ENCODE results near the gene TMTC4.

TMTC4 gene

DNA sequence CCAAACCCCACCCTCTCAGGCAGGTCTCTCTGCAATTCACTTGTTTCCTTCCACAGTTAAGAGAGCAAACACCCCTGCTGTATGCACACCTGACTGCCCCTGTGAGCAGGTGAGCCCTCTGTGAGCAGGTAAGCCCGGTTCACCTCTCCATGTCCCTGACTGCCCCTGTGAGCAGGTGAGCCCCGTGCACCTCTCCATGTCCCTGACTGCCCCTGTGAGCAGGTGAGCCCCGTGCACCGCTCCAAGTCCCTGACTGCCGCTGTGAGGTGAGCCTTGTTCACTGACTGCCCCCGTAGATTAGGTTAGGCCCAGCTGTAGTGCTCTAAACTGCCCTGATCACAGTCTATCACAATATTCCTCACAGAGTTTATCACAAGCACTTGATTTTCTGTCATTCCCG lies 29.2 kb downstream of the TMTC4 start:
- Mint-ChIP-seq H3K36me3 (ENCODE audit: low read depth) (peaks cover 48% of the 10 kb centered on the region), H3K9me3 (no peaks in the 10 kb centered on the region), H3K4me3 (no peak overlapping the region), H3K27ac (peak overlapping the region; percentile 57 to 72 (median 66)), H3K27me3 (ENCODE audit: low read depth) (no peaks in the 10 kb centered on the region), H3K4me1 (peaks cover 37% of the 10 kb centered on the region)
- TF ChIP-seq, protein P1, sequence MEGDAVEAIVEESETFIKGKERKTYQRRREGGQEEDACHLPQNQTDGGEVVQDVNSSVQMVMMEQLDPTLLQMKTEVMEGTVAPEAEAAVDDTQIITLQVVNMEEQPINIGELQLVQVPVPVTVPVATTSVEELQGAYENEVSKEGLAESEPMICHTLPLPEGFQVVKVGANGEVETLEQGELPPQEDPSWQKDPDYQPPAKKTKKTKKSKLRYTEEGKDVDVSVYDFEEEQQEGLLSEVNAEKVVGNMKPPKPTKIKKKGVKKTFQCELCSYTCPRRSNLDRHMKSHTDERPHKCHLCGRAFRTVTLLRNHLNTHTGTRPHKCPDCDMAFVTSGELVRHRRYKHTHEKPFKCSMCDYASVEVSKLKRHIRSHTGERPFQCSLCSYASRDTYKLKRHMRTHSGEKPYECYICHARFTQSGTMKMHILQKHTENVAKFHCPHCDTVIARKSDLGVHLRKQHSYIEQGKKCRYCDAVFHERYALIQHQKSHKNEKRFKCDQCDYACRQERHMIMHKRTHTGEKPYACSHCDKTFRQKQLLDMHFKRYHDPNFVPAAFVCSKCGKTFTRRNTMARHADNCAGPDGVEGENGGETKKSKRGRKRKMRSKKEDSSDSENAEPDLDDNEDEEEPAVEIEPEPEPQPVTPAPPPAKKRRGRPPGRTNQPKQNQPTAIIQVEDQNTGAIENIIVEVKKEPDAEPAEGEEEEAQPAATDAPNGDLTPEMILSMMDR (IDR thresholded peaks at IDR 0.05; ENCODE audit: unreplicated experiment in 3 of 3): no peak

DNA sequence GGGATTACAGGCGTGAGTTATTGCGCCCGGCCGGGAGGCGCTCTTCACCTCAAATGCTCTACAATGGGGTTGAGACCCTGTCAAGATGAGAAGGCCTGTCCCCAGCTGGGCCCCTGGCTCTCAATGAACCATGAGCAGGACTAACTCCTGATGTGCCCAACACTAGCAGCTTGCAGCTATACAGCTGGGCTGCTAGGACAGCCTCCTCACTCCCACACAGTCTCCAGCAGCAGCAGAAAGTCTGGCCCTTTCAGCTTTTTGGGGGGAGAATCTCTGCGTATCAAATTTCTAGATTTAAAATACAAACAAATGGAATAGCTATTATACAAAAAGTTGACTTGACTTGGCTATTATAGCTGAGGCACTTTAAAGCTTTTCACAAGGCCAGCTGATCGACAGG lies 30.2 kb downstream of the TMTC4 start:
- H3K9me3 Mint-ChIP-seq: no peaks in the 10 kb centered on the region
- H3K36me3 Mint-ChIP-seq (ENCODE audit: low read depth): peaks cover 46% of the 10 kb centered on the region
- H3K4me3 Mint-ChIP-seq: peak overlapping the region in 1 of 3 experiments; percentile 31
- peaks cover 37% of the 10 kb centered on the region for H3K4me1 Mint-ChIP-seq
- TF ChIP-seq, protein P1 (IDR thresholded peaks at IDR 0.05; ENCODE audit: unreplicated experiment in 3 of 3): no peak
- H3K27me3 Mint-ChIP-seq (ENCODE audit: low read depth): no peaks in the 10 kb centered on the region
- H3K27ac Mint-ChIP-seq: peak overlapping the region; percentile 66 to 81 (median 72)

DNA sequence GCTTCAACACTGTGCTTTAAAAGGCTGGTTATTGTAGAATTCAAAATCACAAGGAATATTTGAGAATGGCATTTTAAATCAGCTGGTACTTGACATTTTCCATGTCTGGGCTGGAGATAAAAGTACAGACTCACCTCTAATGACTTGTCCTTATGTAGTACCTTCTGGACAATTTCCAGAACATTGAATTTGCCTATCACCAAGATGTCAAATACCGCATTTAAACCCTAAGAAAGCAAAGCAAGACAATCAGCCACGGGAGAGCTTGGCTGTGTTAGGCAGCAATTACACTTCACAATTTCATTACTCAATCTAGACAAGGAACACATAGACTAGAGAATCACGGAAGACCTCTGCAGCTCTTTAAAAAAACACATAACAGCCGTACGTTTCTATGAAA lies 36.8 kb downstream of the TMTC4 start:
- Mint-ChIP-seq H3K9me3 (no peaks in the 10 kb centered on the region), H3K36me3 (ENCODE audit: low read depth) (peaks cover 68% of the 10 kb centered on the region), H3K27me3 (ENCODE audit: low read depth) (no peaks in the 10 kb centered on the region), H3K4me1 (no peaks in the 10 kb centered on the region), H3K27ac (no peak overlapping the region), H3K4me3 (no peak overlapping the region)
- TF ChIP-seq, protein P1 (IDR thresholded peaks at IDR 0.05; ENCODE audit: unreplicated experiment in 3 of 3): no peak

DNA sequence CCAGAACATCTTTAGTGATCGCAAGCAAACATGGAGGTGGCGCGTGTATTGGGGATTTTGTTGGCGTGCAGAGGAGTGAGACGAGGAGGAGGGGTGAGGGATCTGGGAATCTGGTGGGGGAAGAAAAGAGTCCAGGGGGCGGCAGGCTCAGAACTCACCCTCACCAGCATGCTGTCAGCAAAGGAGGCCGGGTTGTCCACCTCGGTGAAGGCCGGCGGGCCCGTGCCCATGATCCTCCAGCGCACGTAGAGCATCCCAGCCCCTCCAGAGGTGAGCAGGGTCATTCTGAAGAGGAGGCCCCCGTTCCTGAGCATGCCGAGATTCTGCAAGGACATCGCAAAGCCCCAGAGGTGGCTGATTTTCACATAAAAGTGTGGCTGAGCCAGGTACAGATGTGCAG lies 37.2 kb downstream of the TMTC4 start:
- H3K9me3 Mint-ChIP-seq: no peaks in the 10 kb centered on the region
- no peaks in the 10 kb centered on the region for H3K27me3 Mint-ChIP-seq (ENCODE audit: low read depth)
- no peak overlapping the region for H3K27ac Mint-ChIP-seq
- no peaks in the 10 kb centered on the region for H3K4me1 Mint-ChIP-seq
- no peak overlapping the region for H3K4me3 Mint-ChIP-seq
- peaks cover 64% of the 10 kb centered on the region for H3K36me3 Mint-ChIP-seq (ENCODE audit: low read depth)
- TF ChIP-seq, protein P1 (IDR thresholded peaks at IDR 0.05; ENCODE audit: unreplicated experiment in 3 of 3): no peak

DNA sequence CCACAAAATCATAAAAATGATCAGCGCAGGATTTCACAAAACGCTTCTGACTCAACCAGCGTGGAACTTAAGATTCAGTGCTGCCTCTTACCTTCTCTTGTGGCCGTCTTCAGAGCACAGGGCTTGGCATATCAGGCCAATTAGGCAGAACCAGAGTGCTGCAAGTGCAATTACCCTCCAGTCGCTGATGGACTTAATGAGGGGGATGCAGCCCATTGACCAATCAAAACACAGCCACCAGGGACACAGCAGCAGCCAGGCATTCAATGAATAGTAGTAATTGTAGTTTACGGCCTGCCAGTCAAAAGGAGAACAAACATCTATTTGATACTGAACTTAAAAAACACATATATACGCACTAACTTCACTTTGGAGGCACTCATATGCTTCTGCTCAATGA lies 38.2 kb downstream of the TMTC4 start:
- no peak overlapping the region for H3K27ac Mint-ChIP-seq
- H3K27me3 Mint-ChIP-seq (ENCODE audit: low read depth): no peaks in the 10 kb centered on the region
- no peaks in the 10 kb centered on the region for H3K4me1 Mint-ChIP-seq
- H3K9me3 Mint-ChIP-seq: no peaks in the 10 kb centered on the region
- TF ChIP-seq, protein P1 (IDR thresholded peaks at IDR 0.05; ENCODE audit: unreplicated experiment in 3 of 3): no peak
- H3K36me3 Mint-ChIP-seq (ENCODE audit: low read depth): peaks cover 61% of the 10 kb centered on the region
- H3K4me3 Mint-ChIP-seq: no peak overlapping the region

DNA sequence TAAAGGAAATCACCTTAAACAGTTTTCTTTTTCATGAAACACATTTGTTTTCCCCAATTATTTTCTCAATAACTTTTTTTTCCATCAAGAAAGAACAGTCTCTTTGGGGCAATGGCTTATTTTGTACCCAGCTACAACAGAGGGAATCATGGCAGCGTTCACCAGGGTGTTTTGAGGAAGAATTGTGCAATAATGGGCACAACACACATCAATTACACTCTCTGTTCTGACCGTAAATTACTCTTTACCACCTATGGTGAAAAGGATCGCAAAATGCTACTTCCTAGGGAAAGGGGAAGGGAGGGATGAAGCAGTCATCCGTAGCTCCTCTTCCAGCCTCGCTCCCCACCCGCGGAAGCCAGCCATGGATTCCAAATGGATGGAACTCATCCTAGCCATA lies 38.6 kb downstream of the TMTC4 start:
- H3K4me1 Mint-ChIP-seq: no peaks in the 10 kb centered on the region
- H3K4me3 Mint-ChIP-seq: no peak overlapping the region
- no peaks in the 10 kb centered on the region for H3K27me3 Mint-ChIP-seq (ENCODE audit: low read depth)
- H3K36me3 Mint-ChIP-seq (ENCODE audit: low read depth): peaks cover 58% of the 10 kb centered on the region
- TF ChIP-seq, protein P1 (IDR thresholded peaks at IDR 0.05; ENCODE audit: unreplicated experiment in 3 of 3): no peak
- no peaks in the 10 kb centered on the region for H3K9me3 Mint-ChIP-seq
- H3K27ac Mint-ChIP-seq: no peak overlapping the region

Measured in nephron (organoid).